HepG2 (cell line): ENCODE results near the gene TMEM150C. TPM values are rescaled to one million over a fixed set of nuclear protein-coding genes. Genes with fewer than 3 reads are reported as not detected.
"Not testable (repeated sequence)": the region's sequence is repeated elsewhere in the genome, so short reads cannot be mapped to it uniquely, and the experiment has no call there.

ENCODE experiments used
- ATAC-seq: fragments of 200-7000 bp; cut with Tn5 transposase; 3 replicates; pipeline ENCODE4 v1.9.1; 2020; ENCODE audit warnings: mild to moderate bottlenecking, moderate library complexity
- BruUV-seq: library from RNA; stranded (reverse); fragments of 400-500 nt; replicated peaks from 2 replicates; lab custom pipeline; 2021; lab: Mats Ljungman, UMichigan
- CTCF ChIA-PET: fragments of 300-600 bp; formaldehyde crosslinking; extraction: SDS; loops from one replicate; lab custom pipeline; 2021; ENCODE audit warnings: low total read pairs, inconsistent platforms, low intra/inter-chr PET ratio; lab: Yijun Ruan, JAX
- POLR2A ChIA-PET: fragments of 350-600 bp; sonication (Branson Sonifier 250); formaldehyde crosslinking; loops from one replicate; lab custom pipeline; 2020; ENCODE audit warnings: antibody characterized with exemption, inconsistent platforms; lab: Yijun Ruan, JAX
- DNase-seq: peaks from one replicate; pipeline ENCODE4 v3.0.0-alpha.2; 2015; ENCODE audit warnings: low spot score
- FAIRE-seq: peaks from 3 replicates; lab custom pipeline; 2011; peaks lifted over from hg19 to GRCh38; lab: Jason Lieb, UNC
- H2AFZ ChIP-seq: one replicate; pipeline ENCODE4 v1.6.1; 2011; ENCODE audit warnings: low read length, inconsistent platforms
- H3K27ac ChIP-seq: fragments of 300-600 bp; 3 replicates; pipeline ENCODE4 v1.8.0; 2011; ENCODE audit warnings: mixed run types, mild to moderate bottlenecking, mixed read lengths, low read length, inconsistent platforms; ENCODE audit not compliant: insufficient read depth; ENCODE audit errors: extremely low read length
- H3K27me3 ChIP-seq, 2 experiments: fragments of 200-600 bp in 1 of 2; 2 replicates in 1 of 2; 3 replicates in 1 of 2; pipeline versions ENCODE4 v1.6.0 to v1.8.0; 2011; ENCODE audit warnings: low read length in 2 of 2, mild to moderate bottlenecking in 2 of 2, moderate library complexity in 2 of 2, inconsistent platforms in 1 of 2; ENCODE audit not compliant: insufficient read depth in 2 of 2, control insufficient read depth in 1 of 2
- H3K36me3 ChIP-seq, 2 experiments: fragments of 200-600 bp in 1 of 2; replicated peaks in 1 of 2; 2 replicates in 1 of 2; 3 replicates in 1 of 2; pipeline versions ENCODE4 v1.5.1 to v1.8.0; 2011; ENCODE audit warnings: low read length in 2 of 2, inconsistent platforms in 1 of 2; ENCODE audit not compliant: insufficient read depth in 2 of 2, control insufficient read depth in 1 of 2
- H3K4me1 ChIP-seq: 2 replicates; pipeline ENCODE4 v1.5.1; 2012; ENCODE audit warnings: low read length, inconsistent platforms; ENCODE audit not compliant: insufficient read depth
- H3K4me2 ChIP-seq: 2 replicates; pipeline ENCODE4 v1.6.0; 2011; ENCODE audit warnings: low read depth, low read length, inconsistent platforms
- H3K4me3 ChIP-seq, 3 experiments: fragments of 200-600 bp in 1 of 3; sonication (generic), shearing (Covaris generic) in 1 of 3; replicated peaks in 1 of 3; 2 replicates each; pipeline ENCODE4 v1.5.1; 2011 to 2016; ENCODE audit warnings: low read length in 3 of 3, inconsistent platforms in 2 of 3, low read depth in 2 of 3, mild to moderate bottlenecking in 2 of 3, control low read depth in 1 of 3, mixed read lengths in 1 of 3; ENCODE audit not compliant: insufficient read depth in 1 of 3
- H3K79me2 ChIP-seq: one replicate; pipeline ENCODE4 v1.6.1; 2011; ENCODE audit warnings: low read length, inconsistent platforms; ENCODE audit not compliant: insufficient read depth
- H3K9ac ChIP-seq: 2 replicates; pipeline ENCODE4 v1.6.0; 2011; ENCODE audit warnings: mild to moderate bottlenecking, low read depth, low read length, inconsistent platforms; ENCODE audit not compliant: insufficient read depth
- H3K9me3 ChIP-seq: 2 replicates; pipeline ENCODE4 v1.5.1; 2012; ENCODE audit warnings: mild to moderate bottlenecking, low read length
- H4K20me1 ChIP-seq: 2 replicates; pipeline ENCODE4 v1.6.0; 2011; ENCODE audit warnings: inconsistent platforms, mild to moderate bottlenecking, low read length, moderate library complexity; ENCODE audit not compliant: insufficient read depth
- WGBS: methylation state at CpG from one replicate; pipeline ENCODE4 v1.1.6; 2017; ENCODE audit warnings: low lambda C conversion rate; 5-methylcytosine and 5-hydroxymethylcytosine counted together
- in situ Hi-C: cut with HindIII; loops from 2 replicates; pipeline ENCODE4 v1.10.0; 2017; ENCODE audit warnings: low pct_unique_long_range_greater_than_20kb; ENCODE audit not compliant: extremely low pct_ligation_motif_present
- intact Hi-C: fragments of 100-400 bp; cut with micrococcal nuclease; formaldehyde crosslinking; loops from one replicate; pipeline ENCODE4 v1.10.0; 2022; ENCODE audit not compliant: unreplicated experiment
- polyA plus RNA-seq, 8 experiments: library from polyadenylated mRNA; depleted of rRNA in 3 of 8; stranded (reverse) in 7 of 8; unstranded in 1 of 8; fragments of >200 nt; fragmentation: Illumina TruSeq in 4 of 8; extraction: Trizol in 4 of 8; gene quantifications; 2 replicates each; pipeline versions ENCODE4 v1.2.1 to v1.2.3, GENCODE V29; 2011 to 2016; ENCODE audit warnings: low read depth in 4 of 8, missing spikeins in 1 of 8, mixed read lengths in 1 of 8; ENCODE audit not compliant: insufficient read depth in 1 of 8
- total RNA-seq, 5 experiments: library from RNA; depleted of rRNA; stranded (reverse); fragments of >200 nt; fragmentation: Illumina TruSeq; extraction: Trizol; gene quantifications; 2 replicates each; pipeline ENCODE4 v1.2.3, GENCODE V29; 2016; ENCODE audit warnings: low read depth in 1 of 5
- TF ChIP-seq, protein P1 (sequence below): IDR thresholded peaks from 2 replicates; pipeline ENCODE4 v1.4.0; 2020; ENCODE audit warnings: mild to moderate bottlenecking, missing genetic modification reagents

TMEM150C gene
- total and polyA plus RNA-seq, 2 of the 13 experiments (the other 11 are each of a cell fraction or from before 2014, with no cell fraction given) = 0.33 to 0.42 TPM

DNA sequence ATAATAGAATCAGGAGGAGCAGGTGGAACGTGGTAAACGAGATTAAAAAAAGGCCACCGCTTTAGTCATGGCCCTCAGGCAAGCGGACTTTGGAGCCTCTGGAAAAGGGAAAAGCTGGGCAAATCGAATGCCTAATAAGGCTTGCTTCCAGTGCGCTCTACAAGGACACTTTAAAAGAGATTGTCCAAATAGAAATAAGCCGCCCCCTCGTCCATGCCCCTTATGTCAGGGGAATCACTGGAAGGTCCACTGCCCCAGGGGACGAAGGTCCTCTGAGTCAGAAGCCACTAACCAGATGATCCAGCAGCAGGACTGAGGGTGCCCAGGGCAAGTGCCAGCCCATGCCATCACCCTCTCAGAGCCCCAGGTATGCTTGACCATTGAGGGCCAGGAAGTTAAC is 84.3 kb downstream of the TMEM150C start (continued):
- TF ChIP-seq, protein P1, sequence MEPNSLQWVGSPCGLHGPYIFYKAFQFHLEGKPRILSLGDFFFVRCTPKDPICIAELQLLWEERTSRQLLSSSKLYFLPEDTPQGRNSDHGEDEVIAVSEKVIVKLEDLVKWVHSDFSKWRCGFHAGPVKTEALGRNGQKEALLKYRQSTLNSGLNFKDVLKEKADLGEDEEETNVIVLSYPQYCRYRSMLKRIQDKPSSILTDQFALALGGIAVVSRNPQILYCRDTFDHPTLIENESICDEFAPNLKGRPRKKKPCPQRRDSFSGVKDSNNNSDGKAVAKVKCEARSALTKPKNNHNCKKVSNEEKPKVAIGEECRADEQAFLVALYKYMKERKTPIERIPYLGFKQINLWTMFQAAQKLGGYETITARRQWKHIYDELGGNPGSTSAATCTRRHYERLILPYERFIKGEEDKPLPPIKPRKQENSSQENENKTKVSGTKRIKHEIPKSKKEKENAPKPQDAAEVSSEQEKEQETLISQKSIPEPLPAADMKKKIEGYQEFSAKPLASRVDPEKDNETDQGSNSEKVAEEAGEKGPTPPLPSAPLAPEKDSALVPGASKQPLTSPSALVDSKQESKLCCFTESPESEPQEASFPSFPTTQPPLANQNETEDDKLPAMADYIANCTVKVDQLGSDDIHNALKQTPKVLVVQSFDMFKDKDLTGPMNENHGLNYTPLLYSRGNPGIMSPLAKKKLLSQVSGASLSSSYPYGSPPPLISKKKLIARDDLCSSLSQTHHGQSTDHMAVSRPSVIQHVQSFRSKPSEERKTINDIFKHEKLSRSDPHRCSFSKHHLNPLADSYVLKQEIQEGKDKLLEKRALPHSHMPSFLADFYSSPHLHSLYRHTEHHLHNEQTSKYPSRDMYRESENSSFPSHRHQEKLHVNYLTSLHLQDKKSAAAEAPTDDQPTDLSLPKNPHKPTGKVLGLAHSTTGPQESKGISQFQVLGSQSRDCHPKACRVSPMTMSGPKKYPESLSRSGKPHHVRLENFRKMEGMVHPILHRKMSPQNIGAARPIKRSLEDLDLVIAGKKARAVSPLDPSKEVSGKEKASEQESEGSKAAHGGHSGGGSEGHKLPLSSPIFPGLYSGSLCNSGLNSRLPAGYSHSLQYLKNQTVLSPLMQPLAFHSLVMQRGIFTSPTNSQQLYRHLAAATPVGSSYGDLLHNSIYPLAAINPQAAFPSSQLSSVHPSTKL (CRISPR knock-in tag) = peak; percentile 29; the same call in 1 of the 2 replicates

GRCh38 chr4:82475931-82476330 is 85.9 kb downstream of the TMEM150C start:
- BruUV-seq = not testable (repeated sequence)

More at GRCh38 chr4:82475931-82476330, 85.9 kb downstream of the TMEM150C start:
- H3K79me2 ChIP-seq, intact Hi-C loops, H3K4me2 ChIP-seq, H4K20me1 ChIP-seq, ATAC-seq, POLR2A ChIA-PET, H3K4me3 ChIP-seq, FAIRE-seq, H3K9me3 ChIP-seq, DNase-seq, H3K9ac ChIP-seq, H3K36me3 ChIP-seq, H2AFZ ChIP-seq, H3K27me3 ChIP-seq, in situ Hi-C loops, H3K27ac ChIP-seq, CTCF ChIA-PET: not testable (repeated sequence)
- 95% methylated on average over 6 of the region's 7 CpGs for WGBS
- peaks cover 17% of the 10 kb centered on the region for H3K4me1 ChIP-seq
